Astrocyte (in vitro differentiated cells and primary cell): Measurements from ENCODE around the gene GIGYF2. TPM values are rescaled to one million over a fixed set of nuclear protein-coding genes. Genes with fewer than 3 reads are reported as not detected.

Experiments
- DNase-seq: peaks from one replicate; pipeline ENCODE4 v3.0.0-alpha.2; 2010; ENCODE audit warnings: low read depth
- FAIRE-seq: peaks from 2 replicates; lab custom pipeline; 2011; peaks lifted over from hg19 to GRCh38; lab: Jason Lieb, UNC
- H2AFZ ChIP-seq: 2 replicates; pipeline ENCODE4 v1.6.0; 2012; ENCODE audit warnings: low read depth, low read length, inconsistent platforms
- H3K27ac ChIP-seq: 2 replicates; pipeline ENCODE4 v1.5.1; 2011; ENCODE audit warnings: low read depth, low read length, inconsistent platforms
- H3K27me3 ChIP-seq: 2 replicates; pipeline ENCODE4 v1.6.0; 2011; ENCODE audit warnings: low read length, inconsistent platforms; ENCODE audit not compliant: insufficient read depth
- H3K36me3 ChIP-seq: 2 replicates; pipeline ENCODE4 v1.5.1; 2011; ENCODE audit warnings: low read length, inconsistent platforms; ENCODE audit not compliant: insufficient read depth
- H3K4me1 ChIP-seq: 2 replicates; pipeline ENCODE4 v1.5.1; 2011; ENCODE audit warnings: low read length, inconsistent platforms; ENCODE audit not compliant: insufficient read depth
- H3K4me2 ChIP-seq: 2 replicates; pipeline ENCODE4 v1.6.0; 2012; ENCODE audit warnings: low read length, inconsistent platforms
- H3K4me3 ChIP-seq: 2 replicates; pipeline ENCODE4 v1.5.1; 2011; ENCODE audit warnings: low read depth, mild to moderate bottlenecking, low read length, inconsistent platforms; ENCODE audit not compliant: insufficient read depth
- H3K79me2 ChIP-seq: 2 replicates; pipeline ENCODE4 v1.6.0; 2012; ENCODE audit warnings: mild to moderate bottlenecking, low read length, inconsistent platforms; ENCODE audit not compliant: insufficient read depth
- H3K9ac ChIP-seq: 2 replicates; pipeline ENCODE4 v1.6.0; 2012; ENCODE audit warnings: mild to moderate bottlenecking, low read length, inconsistent platforms
- H3K9me3 ChIP-seq: 2 replicates; pipeline ENCODE4 v1.5.1; 2012; ENCODE audit warnings: low read depth, mild to moderate bottlenecking, low read length, inconsistent platforms; ENCODE audit not compliant: insufficient read depth
- H4K20me1 ChIP-seq: 2 replicates; pipeline ENCODE4 v1.6.0; 2012; ENCODE audit warnings: low read length, inconsistent platforms; ENCODE audit not compliant: insufficient read depth
- H3K27ac Mint-ChIP-seq: one replicate; pipeline ENCODE4 v1.8.0; 2021; ENCODE audit warnings: mild to moderate bottlenecking, mixed read lengths; ENCODE audit not compliant: unreplicated experiment
- H3K27me3 Mint-ChIP-seq: one replicate; pipeline ENCODE4 v1.8.0; 2021; ENCODE audit warnings: low read depth, mixed read lengths; ENCODE audit not compliant: unreplicated experiment
- H3K36me3 Mint-ChIP-seq: one replicate; pipeline ENCODE4 v1.8.0; 2021; ENCODE audit warnings: low read depth, mixed read lengths; ENCODE audit not compliant: unreplicated experiment
- H3K4me1 Mint-ChIP-seq: one replicate; pipeline ENCODE4 v1.8.0; 2021; ENCODE audit warnings: low read depth, mixed read lengths; ENCODE audit not compliant: unreplicated experiment
- H3K4me3 Mint-ChIP-seq: one replicate; pipeline ENCODE4 v1.8.0; 2021; ENCODE audit warnings: mild to moderate bottlenecking, moderate library complexity, mixed read lengths; ENCODE audit not compliant: unreplicated experiment
- H3K9me3 Mint-ChIP-seq: one replicate; pipeline ENCODE4 v1.8.0; 2021; ENCODE audit warnings: mild to moderate bottlenecking, mixed read lengths; ENCODE audit not compliant: unreplicated experiment
- CTCF ChIP-seq: IDR thresholded peaks from 2 replicates; pipeline ENCODE4 v1.5.1; 2011; ENCODE audit warnings: low read depth, mild to moderate bottlenecking, inconsistent platforms, low read length, moderate library complexity; ENCODE audit not compliant: insufficient read depth
- EZH2 ChIP-seq: IDR thresholded peaks from 2 replicates; pipeline ENCODE4 v1.6.1; 2012; ENCODE audit warnings: mild to moderate bottlenecking, low read length, inconsistent platforms; ENCODE audit not compliant: insufficient read depth
- total RNA-seq: library from RNA; stranded (reverse); gene quantifications from 2 replicates; pipeline ENCODE4 v1.2.1, GENCODE V29; 2021

Gene GIGYF2
- total RNA-seq, 1 donor from 2014 or later: 47.1 TPM

GRCh38 chr2:232668805-232669444 is 28.2 kb upstream of the GIGYF2 start:
- no peak for FAIRE-seq
- H3K79me2 ChIP-seq: no peaks in the 10 kb centered on the region
- Mint-ChIP-seq H3K27me3 (no peaks in the 10 kb centered on the region), H3K27ac (no peak overlapping the region), H3K9me3 (no peaks in the 10 kb centered on the region), H3K4me1 (peaks cover 2% of the 10 kb centered on the region), H3K4me3 (no peak overlapping the region), H3K36me3 (peaks cover 6% of the 10 kb centered on the region)
- no peak for DNase-seq
- H3K36me3 ChIP-seq: no peaks in the 10 kb centered on the region
- H3K4me2 ChIP-seq: no peak overlapping the region
- no peak for TF ChIP-seq EZH2
- TF ChIP-seq CTCF: peak; percentile 26
- no peaks in the 10 kb centered on the region for H4K20me1 ChIP-seq
- no peak overlapping the region for H3K27ac ChIP-seq
- no peaks in the 10 kb centered on the region for H3K9me3 ChIP-seq
- H3K27me3 ChIP-seq: no peaks in the 10 kb centered on the region
- no peak overlapping the region for H3K4me3 ChIP-seq
- peaks cover 6% of the 10 kb centered on the region for H3K4me1 ChIP-seq
- no peak overlapping the region for H3K9ac ChIP-seq
- peak overlapping the region; percentile 39 for H2AFZ ChIP-seq

GRCh38 chr2:232672588-232672987 is 24.5 kb upstream of the GIGYF2 start:
- peaks cover 12% of the 10 kb centered on the region for H3K36me3 Mint-ChIP-seq
- Histone ChIP-seq H3K9ac (no peak overlapping the region), H3K27ac (no peak overlapping the region), H3K4me3 (no peak overlapping the region), H3K4me1 (peaks cover 6% of the 10 kb centered on the region), H3K36me3 (no peaks in the 10 kb centered on the region), H3K79me2 (no peaks in the 10 kb centered on the region), H3K4me2 (no peak overlapping the region), H2AFZ (no peak overlapping the region), H3K27me3 (no peaks in the 10 kb centered on the region), H4K20me1 (no peaks in the 10 kb centered on the region), H3K9me3 (no peaks in the 10 kb centered on the region)
- DNase-seq: no peak
- peaks cover 2% of the 10 kb centered on the region for H3K4me1 Mint-ChIP-seq
- peaks cover 2% of the 10 kb centered on the region for H3K9me3 Mint-ChIP-seq
- TF ChIP-seq EZH2 (no peak), CTCF (no peak)
- H3K4me3 Mint-ChIP-seq: no peak overlapping the region
- FAIRE-seq: no peak
- H3K27me3 Mint-ChIP-seq: peaks cover 2% of the 10 kb centered on the region
- no peak overlapping the region for H3K27ac Mint-ChIP-seq

- no peak overlapping the region for H3K4me2 ChIP-seq
- H3K36me3 Mint-ChIP-seq: peaks cover 12% of the 10 kb centered on the region
- no peaks in the 10 kb centered on the region for H3K79me2 ChIP-seq
- no peak overlapping the region for H3K4me3 Mint-ChIP-seq
- no peak for FAIRE-seq
- peaks cover 2% of the 10 kb centered on the region for H3K9me3 Mint-ChIP-seq
- no peaks in the 10 kb centered on the region for H4K20me1 ChIP-seq
- H3K4me3 ChIP-seq: no peak overlapping the region
- H2AFZ ChIP-seq: no peak overlapping the region
- H3K27ac Mint-ChIP-seq: no peak overlapping the region
- no peak overlapping the region for H3K27ac ChIP-seq
- H3K4me1 Mint-ChIP-seq: no peaks in the 10 kb centered on the region
- no peaks in the 10 kb centered on the region for H3K9me3 ChIP-seq
- no peak overlapping the region for H3K9ac ChIP-seq
- H3K4me1 ChIP-seq: no peaks in the 10 kb centered on the region
- H3K27me3 ChIP-seq: no peaks in the 10 kb centered on the region
- DNase-seq: no peak
- H3K36me3 ChIP-seq: no peaks in the 10 kb centered on the region
- H3K27me3 Mint-ChIP-seq: peaks cover 2% of the 10 kb centered on the region
- TF ChIP-seq CTCF: no peak
Measured at GRCh38 chr2:232674491-232674890, 22.6 kb upstream of the GIGYF2 start.
